GM19452 (cell line): ENCODE results near the gene RPL38.
A peak's percentile ranks its signal among the peaks of the same experiment; 100 is the strongest.

Source experiments
- ATAC-seq: cut with Tn5 transposase; IDR thresholded peaks from one replicate; pipeline ENCODE4 v1.9.1; 2021; ENCODE audit not compliant: unreplicated experiment

RPL38 gene

DNA sequence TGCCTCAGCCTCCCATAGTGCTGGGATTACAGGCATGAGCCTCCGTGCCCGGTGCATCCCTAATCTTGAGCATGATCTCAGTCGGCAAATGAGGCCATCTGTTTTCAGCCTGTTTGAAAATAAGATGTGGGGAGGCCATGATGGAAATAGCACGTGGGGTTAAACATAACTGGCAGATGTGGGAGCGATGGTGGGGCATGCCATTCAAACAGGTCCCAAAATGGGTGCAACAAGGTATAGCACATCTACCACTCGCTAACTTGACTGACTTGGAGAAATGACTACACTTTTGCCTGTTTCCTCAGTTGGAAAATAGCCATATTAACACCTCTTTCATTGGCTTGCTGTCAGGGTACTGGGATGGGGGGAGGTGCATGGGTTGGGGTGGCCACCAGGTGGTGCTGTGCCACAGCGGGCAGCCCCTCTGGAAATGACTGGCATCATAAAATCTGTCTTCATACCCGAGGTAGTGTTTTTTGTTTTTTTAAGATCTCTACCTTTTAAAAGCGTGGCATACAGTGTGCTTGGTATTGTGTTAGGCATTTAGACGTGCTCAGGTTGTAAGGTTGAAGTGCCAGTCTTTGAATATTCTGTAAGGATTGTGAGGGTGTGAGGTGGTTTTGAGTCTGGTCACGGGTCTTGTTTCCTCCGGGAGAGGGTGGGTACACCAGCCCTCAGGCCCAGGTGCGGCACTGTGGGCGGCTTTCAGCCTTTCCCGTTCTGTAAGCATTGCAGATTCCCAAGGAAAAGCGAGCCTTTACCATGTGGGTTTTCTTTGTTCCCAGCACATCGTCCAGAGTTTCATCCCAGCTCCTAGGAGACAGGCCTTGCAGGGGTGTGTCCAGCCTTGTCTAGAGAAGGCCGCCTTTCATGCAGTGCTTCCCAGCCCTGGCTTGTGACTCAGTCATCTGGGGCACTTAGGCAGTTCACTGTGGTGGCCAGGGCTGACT is 7.0 kb downstream of the RPL38 start:
- ATAC-seq, result no peak

DNA sequence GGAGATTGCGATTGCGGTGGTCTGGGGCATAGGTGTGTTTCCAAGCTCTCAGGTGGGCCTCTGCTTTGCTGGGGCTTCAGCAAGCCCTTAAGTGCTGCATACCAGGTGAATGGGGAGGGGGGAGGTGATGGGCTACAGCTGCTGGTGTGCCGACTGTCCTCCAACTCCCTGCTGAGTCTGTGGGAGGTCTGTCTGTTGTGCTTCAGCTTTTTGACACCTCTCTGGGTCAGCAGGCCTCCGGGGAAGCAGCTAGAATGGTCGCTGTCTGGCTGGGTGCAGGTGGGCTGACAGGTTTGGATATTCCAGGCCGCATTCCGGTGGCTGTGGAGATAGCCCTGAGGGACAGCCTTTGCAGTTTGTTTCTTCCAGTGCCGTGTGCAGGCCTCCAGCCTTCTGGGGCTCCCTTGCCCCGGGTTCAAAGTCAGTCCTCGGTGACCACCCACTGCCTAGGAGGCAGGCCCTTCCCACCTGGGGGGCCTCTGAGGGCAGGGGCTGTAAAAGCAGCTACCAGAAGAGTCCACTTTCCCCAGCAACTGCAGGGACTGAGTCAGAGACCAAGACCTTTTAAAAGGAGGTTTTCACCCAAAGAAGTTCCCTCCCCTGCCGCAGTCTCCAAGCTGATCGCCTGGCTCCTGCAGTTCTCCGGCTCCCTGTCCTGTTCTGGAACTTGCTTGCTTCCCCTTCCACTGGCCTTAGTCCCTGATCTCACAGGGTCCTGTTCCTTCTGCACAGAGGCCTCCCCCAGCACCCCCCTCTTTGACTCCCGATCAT is 7.8 kb downstream of the RPL38 start:
- ATAC-seq, result no peak

DNA sequence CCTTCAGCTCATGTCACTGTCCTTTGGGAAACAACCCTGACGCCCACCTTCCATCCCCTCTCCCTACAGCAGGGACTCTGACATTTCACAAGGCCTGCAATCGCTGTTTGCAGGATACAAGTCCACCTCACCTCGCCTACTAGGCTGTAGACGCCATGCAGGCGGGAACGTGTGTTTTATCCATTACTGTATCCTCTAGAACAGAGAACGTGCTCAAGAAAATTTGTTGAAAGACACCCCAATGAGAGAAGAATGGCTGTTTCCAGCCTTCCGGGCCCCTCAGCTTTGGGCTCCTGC is 8.4 kb downstream of the RPL38 start:
- ATAC-seq, result no peak

DNA sequence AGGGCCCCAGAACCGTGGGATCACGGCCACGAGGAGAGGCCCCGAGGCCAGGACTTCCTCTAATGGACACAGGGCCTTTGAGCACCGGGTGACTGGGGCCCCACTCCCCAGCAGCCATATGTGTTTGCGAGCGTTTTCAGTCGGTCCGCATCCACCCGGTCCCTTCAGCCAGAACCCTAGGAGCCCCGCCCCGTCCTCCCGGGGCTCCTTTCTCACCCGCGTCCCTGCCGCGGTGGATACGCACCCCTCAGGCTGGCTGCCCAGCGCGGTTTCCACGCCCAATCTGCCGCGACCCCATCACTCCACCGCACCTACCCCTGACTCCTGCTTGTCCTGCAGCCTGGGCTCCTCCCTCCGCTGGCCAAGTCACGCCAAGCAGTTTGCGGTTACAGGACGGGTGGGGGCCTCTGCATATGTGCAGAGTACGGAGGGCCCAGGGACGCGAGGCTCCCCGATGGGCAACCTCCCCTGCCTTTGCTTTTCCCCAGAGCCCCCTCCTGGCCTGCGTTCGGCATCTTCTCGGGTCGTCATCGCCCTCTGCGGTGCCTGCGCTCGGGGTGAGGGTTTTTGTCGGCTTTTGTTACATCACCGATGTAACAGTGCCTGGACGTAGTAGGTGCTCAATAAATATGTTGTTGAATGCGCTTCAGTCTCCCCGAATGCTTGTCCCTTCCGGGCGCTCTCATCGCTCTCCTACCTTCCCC is 8.9 kb downstream of the RPL38 start:
- no peak for ATAC-seq

DNA sequence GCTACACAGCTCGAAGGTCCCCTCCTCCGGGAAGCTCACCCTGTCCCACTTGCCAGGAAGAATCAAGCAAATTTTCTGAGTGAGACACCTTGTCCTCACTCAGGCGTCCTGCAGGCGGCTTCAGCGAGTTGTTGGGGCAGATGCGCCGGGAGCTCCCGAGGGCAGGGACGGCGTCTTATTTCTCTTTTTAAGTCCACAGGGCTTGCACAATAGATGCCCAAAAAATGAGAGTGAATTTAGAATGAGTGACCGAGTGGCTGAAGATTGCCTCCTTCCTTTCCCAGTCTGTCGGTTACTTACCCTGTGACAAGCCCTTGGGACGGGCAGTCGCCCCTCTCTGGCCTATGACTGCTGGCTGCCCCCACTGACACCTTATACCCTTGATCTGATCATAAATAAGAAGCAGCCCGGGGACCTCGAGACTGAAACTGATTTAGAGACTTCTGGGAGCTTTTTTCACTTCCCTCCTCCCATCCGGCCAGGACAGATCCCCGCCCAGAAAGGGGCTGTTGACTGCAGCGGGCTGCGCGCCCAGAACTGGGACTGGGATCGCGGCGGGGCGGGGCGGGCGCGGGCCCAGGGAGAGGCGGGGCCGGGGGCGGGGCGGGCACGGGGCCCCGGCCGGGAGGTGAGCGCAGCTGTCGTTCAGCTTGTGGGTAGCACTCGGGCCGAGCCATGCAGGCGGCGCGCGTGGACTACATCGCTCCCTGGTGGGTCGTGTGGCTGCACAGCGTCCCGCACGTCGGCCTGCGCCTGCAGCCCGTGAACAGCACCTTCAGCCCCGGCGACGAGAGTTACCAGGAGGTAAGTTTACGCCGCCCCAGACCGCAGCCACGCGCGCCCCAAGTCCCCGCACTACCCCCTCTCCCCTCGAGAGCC is 9.7 kb downstream of the RPL38 start, which contains the start of gene TTYH2:
TTYH2 (plus strand) TSS at position 659 of the 879 bp plus-strand sequence; CDS start at position 676, 17 bp downstream.
- peak; percentile 49 for ATAC-seq

DNA sequence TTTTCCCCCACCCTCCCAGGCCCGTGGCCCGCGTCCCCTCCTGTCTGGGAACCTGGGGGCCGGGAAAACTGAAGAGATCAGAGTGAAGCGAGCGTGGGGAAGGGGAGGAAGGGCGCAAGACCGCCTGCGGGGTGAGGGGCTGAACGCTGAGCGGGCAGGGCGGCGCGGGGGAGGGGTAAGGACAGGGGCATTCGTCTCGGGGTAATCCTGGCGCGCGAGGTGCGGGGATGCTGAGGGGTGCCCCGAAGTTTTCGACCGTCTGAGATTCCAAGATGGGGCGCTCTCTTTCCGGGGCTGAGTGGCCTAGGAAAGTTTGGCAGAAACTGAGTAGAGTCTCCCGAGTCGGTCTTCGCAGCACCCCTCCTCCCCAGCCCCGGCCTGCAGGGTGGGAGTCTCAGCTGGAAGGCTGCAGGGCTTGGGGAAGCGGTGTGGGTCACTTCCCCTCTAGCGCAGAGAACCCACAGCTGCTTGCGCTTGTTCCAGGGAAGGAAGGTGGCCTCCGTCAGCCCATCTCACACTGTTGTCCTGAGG is 10.4 kb downstream of the RPL38 start:
- ATAC-seq, result no peak

DNA sequence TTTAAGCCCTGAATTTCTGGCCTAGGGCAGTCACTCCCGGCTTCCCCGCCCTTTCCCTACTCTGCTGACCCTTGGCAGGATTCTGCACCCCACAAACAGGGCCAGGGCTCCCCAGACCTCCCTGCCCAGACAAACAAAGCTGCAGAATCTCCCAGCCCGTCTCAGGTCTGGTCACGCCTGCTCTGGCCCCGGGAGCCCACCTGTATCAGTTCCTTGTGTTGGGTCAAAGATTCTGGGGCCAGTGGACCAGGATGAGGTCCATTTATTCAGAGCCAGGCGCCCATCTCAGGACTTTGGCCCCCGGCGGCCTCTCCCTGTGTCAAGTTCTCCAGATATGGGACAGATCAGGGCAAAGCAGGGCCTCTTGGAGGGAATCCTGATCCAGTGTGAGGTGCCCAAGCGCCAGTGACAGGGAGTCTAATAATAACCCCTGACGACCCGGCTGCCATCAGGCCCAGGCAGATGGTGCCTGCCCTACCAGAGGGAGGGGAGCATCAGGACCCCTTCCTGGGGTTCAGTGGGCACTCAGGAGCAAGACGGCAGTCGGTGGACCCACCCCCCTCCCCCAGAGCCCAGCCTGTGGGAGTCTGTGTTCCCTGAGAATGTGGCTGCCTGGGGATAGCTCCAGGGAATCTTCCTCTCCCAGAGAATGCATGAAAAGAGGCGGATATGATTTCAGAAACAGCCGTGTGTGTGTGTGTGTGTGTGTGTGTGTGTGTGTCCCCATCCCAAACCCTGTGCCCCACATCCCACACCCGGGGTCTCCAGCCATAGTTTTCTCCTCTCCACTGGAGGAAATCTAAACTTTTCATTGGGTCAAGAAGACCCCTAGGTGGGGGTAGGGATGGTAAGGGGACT is 11.2 kb downstream of the RPL38 start:
- ATAC-seq, result no peak

DNA sequence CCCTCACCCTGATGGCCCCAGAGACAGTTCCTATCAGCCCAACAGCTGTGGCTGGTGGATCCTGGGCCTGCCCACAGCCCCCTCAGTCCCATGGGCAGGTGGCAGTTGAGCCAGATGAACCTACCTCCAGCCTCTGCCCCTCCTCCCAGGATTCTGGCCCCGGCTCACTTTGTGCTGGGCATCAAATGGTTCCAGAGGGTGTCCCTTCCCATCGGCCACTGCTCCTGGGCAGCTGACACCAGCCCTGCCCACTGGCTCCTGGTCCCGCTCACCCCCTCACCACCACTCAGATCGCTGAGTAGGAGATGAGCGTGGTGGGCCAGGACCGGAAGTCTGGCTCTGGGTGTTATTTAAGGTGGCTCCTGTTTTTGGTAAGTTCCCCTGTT is 11.9 kb downstream of the RPL38 start:
- ATAC-seq, result no peak

DNA sequence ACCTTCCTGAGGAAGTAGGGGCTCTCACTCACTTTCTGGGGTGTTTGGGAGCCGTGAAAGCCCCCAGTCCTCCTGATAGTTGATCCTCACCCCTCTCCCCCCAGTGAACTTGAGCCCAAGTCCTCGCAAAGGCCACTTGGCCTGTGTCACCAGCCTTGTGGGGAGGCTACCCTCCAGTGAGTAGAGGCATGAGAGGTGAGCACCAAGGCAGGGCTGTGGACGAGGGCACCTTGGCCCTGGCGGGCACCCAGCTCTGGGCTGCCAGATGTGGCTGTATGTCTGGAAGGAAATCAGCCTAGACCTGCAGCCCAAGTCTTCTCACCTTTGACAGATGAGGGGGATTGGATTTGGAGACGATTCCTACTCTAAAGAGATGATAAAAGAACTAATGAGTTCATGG is 13.0 kb downstream of the RPL38 start:
- ATAC-seq, result no peak

DNA sequence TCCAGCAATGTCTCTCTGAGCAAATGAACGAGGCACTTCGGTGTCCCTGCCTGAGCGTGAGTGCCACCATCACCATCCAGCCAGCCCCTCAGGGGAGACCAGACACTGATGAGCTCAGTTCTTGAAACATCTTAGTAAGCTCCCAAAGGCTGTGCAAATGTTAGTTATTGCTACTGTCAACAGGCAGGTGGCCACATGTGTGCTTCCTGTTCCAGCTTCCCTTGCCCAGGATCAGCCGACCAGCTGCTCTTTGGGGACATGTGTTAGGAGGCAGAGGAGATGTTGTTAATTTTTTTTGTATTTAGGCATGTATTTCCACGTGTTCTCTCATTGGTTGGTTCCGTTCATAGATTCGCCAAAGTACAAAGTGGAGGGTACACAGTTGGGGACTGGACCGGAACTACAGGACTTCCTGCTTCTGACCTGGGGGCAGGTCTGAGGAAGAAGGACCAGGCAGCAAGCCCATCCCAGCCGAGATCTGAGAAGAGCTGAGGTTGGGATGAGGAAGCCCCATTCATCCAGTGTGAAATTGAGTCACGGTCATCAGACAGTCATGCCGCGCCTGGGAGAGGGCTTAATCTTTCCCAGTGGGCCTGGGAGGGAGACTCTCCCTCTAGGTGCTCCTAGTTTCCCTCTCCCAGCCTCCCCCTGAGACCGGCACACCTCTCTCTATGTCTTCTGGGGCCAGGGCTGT is 13.7 kb downstream of the RPL38 start:
- no peak for ATAC-seq

DNA sequence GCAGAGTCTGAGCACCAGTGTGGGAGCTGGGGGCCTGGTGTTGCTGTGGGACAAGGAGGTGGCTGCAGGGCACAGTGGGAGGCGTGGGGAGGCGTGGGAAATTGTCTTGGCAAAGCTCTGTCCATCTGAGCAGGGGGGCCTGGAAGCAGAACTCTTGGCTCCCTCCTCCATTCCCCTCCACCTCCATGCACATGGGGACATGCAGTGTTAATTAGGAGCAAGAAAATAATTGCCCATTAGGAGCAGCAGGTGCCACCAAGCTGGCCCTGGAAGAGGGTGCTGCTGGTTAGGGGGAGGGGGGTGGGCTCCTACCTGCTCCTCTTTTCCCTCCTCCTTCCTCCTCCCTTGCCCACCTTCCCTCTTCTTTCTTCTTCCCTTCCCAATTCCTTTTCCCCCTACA is 14.4 kb downstream of the RPL38 start:
- no peak for ATAC-seq

DNA sequence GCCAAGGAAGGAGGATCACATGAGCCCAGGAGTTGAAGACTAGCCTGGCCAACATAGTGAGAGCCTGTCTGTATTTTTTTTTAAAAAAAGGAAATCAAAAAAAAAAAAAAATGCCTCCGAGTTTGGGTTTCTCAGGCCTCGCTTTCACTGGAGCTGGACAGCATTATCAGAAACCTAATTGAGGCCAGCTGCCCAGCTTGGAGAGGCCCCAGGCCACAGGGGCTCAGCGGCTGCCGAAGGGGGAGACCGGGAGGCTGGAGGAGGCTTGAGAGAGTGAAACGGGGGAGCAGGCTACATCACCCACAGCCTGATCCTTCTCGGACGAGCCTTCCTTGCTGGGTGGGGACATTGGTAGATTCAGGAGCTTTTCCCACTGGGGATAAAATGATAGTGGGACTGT is 15.0 kb downstream of the RPL38 start:
- no peak for ATAC-seq

DNA sequence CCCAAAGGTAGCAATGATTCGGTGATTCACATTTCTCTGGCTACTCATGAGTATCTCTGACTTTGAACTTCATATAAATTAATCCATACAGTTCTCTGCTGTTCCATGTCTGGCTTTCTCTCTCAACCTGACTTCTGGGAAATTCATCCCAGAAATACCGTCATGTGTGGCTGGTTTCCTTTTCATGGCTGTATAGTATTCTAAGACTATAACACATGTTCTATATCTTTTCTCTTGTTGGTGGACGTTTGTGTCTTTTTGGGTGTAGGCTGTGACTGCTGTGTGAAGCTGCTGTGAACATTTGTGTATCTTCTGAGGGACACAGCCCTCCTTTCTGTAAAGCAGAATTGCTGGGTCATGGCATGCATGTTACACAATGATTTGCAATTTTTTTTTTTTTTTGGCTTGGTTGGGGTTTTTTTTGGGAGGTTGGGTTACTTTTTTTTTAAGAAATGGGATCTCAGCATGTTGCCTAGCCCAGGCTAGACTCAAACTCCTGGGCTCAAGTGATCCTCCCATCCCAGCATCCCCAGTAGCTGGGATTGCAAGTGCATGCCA is 16.2 kb downstream of the RPL38 start:
- ATAC-seq, result no peak

DNA sequence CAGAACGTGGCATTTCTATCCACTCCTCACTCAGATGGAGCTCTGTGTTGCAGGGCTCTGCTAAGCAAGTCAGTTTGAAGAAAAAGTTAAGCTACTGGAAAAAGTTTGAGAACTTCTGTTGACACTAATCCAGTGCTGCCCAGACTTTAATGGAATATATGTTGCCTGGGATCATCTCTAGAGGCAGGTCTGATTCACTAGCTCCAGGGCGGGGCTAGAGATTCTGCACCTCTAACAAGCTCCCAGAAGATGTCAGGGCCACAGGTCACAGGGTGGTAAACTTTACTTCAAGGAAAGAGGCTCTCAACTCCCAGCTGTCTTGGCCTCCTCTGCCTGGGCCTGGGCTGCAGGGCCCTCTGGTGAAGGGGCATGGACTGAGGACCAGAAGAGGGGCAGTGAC is 16.7 kb downstream of the RPL38 start:
- no peak for ATAC-seq

DNA sequence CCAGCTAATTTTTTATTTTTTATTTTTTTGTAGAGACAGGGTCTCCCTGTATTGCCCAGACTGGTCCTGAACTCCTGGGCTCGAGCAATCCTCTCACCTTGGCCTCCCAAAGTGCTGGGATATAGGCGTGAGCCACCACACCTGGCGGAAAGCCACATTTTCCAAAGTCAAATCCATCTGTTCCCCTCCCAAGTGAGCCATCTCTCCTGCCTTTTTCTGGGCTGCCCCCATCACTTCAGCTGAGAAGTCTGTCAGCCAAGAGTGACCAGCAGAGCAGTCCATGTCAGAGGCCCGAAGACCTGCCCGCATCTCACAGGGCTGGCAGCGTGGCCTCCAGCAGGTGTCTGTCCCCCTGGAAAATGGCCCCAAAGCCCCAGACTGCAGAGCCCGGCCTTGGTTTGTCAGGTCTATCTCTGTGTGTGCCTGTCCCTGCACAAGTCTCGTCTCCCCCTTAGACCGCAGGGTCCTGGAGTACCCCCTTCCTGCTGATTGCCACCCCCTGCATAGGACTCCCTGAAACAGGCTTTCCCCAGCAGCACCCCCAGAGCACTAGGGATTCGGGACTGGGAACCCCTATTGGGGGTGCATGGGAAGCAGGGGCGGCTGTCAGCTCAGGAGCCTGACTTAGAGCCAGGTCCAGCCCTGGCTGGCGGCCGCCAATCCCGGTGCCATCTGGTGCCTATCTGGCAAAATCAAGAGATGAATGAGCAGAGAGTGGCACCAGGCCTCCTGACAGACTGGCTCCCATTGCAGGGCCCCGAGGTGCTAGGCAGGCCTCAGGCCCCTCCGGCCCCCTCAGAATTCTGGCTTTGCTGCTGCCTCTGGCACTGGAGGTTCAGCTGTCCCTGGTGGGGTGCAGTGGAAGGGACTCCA is 17.7 kb downstream of the RPL38 start:
- ATAC-seq, result no peak

DNA sequence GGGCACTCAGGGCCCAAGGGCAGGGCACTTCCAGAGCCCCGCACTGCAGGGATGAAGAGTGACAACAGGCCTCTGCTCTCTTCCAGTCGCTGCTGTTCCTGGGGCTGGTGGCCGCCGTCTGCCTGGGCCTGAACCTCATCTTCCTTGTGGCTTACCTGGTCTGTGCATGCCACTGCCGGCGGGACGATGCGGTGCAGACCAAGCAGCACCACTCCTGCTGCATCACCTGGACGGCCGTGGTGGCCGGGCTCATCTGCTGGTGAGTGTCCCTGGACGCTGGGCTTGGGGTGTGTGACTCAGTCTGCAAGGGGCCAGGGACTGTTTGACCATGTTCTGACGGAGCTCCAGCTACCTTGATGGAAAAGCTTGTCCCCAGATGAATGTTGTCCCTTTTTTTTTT is 18.9 kb downstream of the RPL38 start:
- no peak for ATAC-seq

DNA sequence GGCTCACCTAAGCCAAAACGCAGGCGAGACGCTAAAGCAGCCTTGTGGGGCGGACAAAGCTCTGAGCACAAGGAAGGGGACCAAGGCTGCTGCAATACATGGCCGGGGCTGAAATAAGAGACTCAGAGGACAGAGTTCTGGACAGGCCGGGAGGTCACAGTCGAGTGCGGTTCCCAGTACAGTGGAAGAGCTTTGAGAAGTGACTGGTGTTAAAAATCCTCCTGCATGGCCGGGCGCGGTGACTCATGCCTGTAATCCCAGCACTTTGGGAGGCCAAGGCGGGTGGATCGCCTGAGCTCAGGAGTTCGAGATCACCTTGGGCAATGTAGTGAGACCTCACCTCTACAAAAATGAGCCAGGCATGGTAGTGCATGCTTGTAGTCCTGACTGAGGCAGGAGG is 20.4 kb downstream of the RPL38 start:
- no peak for ATAC-seq
